SIG-M5 (cell line): ENCODE data around the gene JARID2.
"Not testable (repeated sequence)": the region's sequence is repeated elsewhere in the genome, so short reads cannot be mapped to it uniquely, and the experiment has no call there.

ENCODE experiments used
- DNase-seq: peaks from one replicate; lab custom pipeline; 2025; lab: John Stamatoyannopoulos, UW

The JARID2 gene

DNA sequence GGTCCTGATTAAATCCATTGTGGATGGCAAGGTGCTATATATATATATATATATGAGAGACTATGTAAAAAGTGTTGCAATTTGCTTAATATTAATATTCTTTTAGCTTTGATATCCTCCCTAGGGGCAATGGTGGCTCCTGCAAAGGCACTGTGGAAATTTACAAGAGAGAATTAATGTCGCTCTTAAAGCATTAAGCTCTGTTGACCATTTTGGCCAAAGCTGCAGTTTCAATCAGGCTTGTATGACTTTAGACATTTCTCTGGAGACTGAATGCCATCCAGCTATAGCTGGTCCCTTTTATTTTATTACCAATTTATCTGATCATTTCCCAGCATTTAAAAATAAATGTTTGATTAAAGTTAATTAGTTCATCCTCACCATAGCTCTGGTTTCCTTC, 155.3 kb downstream of the JARID2 start:
- DNase-seq = no peak

DNA sequence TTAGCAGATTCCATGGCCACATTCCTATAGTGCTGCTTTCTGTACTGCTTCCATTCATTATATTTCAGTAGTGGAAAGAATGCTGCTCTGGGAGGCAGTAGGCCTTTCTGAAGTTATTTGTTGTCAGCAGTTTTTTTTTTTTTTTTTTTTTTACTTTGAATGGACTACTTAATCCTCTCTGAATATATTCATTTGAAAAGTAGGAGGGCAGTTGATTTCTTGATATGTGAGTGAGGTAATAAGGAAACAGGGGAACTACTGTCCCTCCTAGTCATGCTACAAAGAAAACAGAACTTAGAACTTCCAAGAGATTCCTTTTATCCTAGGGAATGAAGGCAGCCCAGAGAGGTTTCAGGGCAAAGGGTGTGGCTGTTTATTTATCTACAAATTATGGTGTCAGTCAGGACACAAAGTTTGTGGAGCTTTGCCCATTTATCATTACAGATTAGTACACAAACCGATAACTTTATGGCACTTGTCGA, 155.9 kb downstream of the JARID2 start:
- DNase-seq = no peak

DNA sequence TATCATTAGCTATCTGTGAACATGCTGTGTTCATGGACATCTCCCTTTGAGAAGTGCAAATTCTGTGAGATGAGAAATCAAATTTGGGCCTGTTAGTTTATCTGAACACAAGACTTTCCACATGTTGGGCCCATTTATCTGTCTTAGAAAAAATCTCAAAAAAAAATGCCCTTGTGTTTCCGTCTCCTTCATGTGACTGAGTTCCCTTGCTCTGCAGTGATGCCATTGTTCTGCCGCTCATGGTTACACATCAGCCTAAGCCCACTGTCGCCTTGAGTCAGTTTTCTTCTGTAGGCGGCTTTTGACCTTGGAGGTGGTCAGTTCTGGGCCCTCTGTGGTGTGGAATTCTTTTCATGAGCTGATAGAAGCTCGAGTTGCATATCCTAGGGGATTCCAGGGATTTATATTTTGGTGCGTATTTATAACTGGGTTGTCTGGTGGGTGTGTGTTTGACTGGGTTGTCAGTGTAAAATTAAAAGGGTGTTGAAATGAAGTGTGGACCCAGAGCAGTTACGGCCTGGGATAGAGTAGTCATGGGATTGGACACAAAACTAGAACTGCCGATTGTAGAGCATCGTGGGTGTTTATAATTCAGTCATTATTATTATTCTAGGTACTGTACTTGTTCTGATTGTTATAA, 156.7 kb downstream of the JARID2 start:
- no peak for DNase-seq

DNA sequence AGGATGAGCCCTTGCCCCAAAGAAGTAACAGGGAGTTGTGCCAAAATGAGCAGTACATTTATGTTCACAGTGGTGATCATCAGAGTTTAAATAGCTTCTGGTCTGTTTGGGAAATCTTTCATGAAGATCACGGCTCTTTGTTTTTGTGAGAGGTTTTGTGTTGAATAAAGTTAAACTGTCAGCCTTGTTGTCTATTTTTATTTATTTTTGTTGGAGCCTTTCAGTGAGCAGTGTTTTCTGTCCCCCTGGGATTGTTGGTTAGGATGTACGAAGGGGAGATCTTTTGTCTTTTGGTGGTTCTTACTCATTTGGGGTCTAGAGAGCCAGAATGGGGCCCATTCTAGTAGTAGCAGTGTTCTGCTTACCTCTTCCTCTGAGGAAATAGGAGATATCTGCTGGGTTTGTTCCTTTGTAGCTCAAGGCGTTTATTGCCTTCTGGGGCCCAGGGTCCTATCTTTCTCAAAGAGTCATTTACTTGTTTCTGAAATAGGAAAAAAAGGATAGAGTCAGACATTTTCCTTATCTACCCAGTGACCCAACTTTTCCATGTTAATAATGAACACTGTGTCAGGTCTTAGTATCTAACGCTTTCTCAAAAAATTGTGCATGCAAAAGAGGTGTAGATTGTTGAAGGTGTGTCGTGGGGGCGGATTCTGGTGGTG, 157.4 kb downstream of the JARID2 start:
- no peak for DNase-seq

DNA sequence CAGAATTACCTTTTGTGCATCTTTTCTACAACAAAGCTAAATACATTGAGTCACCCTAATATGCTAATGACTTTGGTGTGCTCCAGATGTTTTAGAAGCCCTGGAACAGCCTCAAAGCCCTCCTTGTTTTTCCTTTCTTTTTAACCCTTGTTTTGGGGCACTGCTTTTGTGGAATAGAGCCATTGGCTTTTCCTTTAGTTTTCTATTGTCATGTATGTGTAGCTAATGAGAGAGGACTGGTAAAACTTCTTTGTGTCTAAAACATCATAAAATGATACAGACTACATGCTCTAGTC, 158.8 kb downstream of the JARID2 start:
- no peak for DNase-seq

DNA sequence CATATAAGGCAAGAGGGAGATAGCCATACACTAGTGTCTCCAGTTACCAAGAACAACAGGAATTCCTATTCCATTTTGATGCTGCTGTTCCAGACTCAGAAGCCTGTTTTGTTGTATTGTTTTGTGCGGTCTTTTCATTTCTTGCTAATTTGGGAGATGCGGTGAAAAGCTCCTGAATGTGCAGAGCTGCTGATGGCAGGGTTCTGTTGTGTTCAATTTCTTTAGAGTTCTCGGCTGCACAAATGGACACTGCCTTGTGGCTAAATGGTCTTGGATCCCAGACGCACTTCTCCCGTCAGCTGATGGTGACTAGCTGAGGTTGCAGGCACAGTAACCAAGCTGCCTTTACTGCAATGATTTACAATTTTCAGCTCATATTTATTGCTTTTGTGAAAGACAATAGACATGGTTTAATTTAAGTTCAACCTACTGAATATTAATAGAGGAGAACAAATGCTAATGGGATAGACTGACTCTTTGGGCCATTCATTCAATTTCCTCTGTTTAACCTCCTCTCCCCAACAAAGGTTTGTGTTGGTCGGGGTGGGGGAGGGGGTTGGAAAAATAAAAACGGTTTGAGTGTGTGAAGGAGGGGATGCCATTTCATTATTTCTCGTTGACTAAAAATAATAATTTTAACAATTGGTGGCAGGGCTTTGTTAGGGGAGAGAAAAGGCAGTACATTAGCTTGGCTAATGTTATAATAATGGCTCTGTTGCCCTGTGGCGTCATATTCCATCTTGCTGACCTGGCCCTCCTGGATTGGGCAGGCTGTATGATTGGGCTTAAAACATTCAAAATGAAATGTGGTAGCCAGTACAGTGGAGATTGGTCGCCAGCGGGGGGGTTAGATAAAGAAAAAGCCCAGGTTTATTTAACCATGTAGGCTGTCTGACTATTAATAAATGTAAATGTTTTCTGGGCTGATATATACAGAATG, 159.5 kb downstream of the JARID2 start:
- DNase-seq = no peak

DNA sequence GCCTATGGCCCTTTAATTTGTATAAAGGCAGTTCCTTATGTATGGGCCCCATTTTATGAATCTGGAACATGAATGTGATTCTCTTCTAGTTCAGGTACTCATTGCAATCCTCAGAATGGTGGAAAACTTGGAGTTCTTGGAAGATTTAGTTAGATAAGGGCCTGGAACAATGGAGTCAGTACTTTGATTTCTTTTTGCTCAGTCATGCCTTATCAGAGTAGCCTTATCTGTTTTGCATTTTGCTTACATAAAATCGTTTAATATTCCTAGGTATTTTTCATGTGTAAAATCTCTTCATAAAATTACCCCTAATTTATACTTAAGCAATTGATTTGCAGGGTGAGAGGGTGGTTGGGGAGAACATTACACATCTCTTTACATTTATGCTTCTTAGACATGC, 160.6 kb downstream of the JARID2 start:
- DNase-seq = no peak

DNA sequence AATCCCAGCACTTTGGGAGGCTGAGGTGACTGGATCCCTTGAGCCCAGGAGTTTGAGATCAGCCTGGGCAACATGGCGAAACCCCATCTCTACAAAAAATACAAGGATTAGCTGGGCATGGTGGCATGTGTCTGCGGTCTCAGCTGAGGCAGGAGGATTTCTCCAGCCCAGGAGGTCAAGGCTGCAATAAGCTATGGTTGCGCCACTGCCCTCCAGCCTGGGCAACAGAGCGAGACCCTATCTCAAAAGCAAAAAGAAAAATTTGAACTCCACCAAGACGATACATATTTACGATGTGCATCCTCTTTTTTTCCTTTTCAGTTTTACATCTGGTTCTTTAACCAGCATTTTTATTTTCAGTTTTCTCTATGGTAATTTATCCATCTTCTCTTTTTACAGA, 162.1 kb downstream of the JARID2 start:
- no peak for DNase-seq

DNA sequence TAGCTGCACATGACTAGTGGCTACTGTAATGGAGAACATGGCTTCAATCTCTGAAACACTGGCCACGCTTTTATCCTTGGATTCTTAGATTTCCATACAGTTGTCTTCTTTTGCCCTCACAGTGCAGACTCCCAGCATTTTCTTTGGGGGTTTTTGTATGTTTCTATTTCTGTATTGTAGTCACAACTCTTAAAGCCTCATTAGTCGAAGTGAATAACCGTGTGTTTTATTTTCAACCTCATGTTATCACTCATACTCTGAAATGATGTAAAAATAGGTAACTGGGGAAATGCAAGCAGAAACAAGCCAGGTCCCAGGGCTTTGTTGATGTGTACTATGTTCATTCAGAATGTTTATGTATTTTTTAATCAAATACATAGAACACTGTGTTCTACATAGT, 162.9 kb downstream of the JARID2 start:
- DNase-seq = no peak

DNA sequence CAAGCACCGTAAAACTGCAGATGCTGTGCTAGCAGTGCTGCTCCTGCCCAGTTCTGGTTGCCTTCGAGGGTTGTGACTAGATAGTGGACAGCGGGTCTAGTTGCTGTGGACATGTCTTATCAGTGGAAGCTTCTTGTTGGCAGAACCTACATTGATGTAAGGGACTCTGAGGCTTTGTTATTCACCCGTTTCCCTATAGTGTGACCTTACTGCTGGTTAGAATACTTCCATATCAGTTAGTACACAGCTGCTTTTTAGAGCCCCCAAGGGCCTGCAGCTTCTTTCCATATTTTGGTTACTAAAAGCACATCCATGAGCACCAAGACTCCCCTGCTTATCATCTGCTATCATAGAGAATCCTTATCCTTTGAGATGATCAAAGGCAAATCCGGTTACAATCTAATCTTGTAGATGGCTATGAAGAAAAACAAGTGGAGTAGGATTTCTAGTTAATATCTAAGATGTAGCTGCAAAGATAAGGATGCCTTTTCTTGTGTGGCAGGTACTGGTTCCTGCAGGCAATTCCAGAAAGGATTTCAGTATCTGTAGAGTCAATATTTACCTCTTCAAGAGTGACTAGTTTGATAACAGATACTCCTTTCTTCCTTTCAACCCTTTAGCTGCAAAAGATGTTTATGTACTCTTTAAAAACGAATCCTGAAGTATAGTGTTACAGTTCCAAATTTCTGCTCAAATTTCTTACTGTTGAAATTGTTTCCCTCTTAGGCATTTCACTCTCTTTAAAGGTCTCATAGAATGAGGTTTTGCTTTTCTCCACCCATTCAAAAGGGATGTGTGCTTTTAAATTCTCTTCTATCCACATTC, 163.6 kb downstream of the JARID2 start:
- no peak for DNase-seq

DNA sequence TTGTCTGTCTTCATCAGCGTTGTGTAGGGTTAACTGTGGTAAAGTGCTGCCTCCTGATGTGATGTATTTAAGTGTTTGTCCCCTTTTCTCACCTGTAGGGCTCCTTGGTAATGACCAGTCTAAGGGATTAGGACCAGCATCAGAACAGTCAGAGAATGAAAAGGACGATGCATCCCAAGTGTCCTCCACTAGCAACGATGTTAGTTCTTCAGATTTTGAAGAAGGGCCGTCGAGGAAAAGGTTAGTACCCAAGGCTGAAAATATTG, 164.2 kb downstream of the JARID2 start:
- no peak for DNase-seq

DNA sequence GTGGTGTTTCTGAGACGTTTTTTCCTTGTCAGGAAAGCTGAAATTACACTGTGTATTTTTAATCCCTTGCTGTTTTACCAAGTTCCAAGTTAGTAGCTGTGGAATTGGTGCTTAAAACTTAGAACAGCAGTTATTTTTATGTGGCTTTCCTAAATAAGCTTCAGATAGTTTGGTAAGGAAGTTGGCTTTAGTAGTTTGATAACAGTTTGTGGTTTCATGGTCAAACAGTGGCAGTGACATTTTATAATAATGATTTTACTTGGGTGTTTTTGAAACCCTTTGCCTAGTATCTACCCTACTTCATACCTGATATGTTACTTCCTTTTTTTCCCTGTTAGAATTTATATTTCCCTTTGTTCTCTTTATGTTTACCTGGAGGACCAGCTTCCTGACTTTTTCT, 164.9 kb downstream of the JARID2 start:
- DNase-seq = no peak

DNA sequence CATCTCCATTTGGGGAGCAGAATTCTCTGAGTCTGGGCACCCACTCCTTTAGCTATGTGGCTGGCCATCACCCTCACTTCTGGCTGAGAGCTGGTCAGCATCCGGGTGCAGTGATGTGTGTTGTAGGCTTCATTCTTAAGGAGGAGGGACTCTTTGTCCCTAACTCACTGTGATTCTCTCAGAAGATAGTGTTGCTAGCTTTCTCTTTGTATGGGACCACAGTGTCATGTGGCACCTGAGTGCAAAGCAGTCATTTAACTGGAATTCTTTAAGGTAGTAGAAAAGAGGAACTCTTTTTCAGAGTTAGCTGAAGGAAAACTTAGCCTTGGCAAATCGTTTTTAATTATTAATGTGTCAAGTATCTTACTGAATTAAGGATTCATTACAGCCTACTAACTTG, 165.9 kb downstream of the JARID2 start:
- no peak for DNase-seq

DNA sequence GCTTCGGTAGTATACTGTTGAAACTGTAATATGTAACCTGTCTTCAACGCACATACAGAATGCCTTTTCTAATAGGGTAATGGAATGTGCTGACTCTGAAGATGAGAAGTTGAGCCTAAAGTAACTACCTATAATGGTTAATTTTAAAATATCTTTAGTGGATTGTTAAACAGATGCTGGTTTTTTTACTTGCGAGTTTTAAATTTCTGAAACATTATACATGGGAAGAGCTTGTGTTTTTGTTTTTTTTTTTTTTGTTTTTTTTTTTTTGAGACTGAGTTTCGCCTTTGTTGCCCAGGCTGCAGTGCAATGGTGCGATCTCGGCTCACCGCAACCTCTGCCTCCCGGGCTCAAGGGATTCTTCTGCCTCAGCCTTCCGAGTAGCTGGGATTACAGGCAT, 166.9 kb downstream of the JARID2 start:
- no peak for DNase-seq

DNA sequence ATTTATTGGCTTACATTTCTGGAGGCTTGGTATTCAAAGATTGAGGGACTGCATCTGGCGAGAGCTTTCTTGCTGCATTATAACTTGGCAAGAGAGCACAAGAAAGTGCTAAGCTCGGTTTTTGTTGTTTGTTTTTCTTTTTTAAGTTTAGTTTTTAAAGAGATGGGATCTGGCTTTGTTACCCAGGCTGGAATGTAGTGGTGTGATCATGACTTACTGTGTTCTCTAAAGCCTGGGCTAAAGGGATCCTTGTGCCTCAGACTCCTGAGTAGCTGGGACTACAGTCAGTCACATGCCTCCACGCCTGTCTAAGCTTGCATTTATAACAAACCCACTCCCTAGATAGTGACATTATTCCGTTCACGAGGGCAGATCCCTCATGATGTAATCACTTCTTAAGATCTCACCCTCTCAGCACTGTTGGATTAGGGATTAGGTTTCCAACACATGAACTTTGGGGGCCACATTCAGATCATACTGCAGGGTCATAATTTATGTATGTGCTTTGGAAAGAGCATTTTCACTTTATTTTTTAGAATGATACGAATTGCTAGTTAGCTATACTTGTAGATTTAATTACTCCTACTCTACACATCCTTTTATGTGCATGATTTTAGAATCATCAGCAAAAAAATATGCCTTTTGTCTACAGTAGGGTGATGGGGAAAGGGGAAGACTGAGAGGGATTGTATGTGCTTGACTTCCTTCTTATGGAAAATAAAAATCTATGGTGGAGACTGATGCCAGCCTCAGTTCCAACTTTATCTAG, 167.8 kb downstream of the JARID2 start:
- no peak for DNase-seq

DNA sequence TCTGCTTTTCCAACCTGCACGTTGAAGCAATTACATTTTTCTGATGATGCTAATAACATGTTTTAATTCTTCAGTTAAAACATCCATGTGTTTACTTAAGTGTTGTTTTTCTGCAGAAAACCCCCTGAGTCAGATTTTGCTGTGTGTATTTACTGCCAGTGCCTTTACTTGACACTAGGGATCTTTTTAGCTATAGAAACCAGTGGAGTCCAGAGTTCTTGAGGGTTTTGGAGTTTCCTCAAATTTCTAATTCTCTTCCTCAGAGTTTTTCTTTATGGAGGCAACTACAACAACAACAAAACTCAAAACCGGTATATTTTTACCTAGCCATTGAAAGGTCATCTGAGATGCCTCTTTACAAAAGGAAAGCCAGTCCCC, 168.4 kb downstream of the JARID2 start:
- no peak for DNase-seq

DNA sequence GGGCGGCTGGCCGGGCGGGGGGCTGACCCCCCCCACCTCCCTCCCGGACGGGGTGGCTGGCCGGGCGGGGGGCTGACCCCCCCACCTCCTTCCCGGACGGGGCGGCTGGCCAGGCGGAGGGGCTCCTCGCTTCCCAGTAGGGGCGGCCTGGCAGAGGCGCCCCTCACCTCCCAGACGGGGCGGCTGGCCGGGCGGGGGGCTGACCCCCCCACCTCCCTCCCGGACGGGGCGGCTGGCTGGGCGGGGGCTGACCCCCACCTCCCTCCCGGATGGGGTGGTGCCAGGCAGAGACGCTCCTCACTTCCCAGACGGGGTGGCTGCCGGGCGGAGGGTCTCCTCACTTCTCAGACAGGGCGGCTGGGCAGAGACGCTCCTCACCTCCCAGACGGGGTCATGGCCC, 169.8 kb downstream of the JARID2 start:
- not testable (repeated sequence) for DNase-seq

DNA sequence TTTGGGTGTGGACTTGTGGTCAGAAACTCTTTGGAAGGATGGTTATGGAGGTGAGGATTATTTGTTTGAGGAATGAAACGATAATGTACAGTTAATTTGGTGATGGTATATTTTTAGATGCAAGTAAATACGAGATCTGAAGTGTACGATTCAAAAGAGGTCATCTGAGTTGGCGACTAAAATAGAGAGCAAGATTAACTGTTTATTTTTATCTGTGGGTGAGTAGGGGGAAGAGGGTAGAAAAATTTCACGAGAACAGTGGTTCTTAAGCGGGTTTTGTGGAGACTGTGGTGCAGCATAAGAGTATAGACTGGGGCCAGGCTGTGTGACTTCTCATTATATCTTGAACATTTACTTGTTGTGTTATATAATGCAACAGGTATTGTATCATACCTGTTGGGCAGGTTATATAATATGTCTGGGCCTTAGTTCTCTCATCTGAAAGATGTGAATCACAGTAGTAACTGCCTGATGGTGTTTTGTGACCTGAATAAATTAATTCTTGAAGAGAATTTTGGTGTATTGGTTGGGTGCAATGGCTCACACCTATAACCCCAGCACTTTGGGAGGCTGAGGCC, 171.2 kb downstream of the JARID2 start:
- no peak for DNase-seq

DNA sequence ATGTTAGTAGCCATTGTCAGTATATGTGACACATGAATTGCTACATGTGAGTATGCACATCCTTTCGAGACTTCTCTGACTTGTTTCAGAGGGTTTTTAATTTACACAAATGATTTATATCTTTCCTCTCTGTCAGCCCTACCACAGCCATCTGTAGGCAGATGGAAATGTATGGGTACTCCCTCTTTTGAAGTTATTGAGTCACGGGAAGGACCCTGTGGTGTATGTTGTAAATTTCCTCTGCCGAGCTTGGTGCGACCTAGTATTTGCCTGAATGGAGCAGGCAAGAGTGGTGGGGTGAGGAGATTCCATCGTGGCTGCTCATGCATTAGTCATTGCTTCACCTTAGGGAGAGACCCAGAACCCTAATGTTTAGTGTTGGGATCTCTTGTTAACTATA, 171.9 kb downstream of the JARID2 start:
- DNase-seq = no peak

DNA sequence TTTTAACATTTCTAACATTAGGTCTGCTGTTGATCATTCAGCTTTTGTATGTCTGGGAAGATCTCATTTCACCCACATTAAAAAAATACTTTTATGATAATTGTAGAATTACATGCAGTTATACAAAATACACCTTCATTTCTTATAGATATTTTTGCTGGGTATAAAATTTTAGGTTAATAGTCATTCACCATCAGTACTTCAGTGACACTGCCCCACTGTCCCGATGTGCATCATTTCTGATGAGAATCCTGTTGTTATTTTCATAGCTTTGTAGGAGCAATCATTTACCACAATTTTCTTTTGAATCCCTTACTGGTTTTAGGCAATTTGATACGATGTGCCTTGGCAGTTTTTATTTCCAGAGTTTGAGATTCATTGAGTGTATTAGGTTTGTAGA, 173.6 kb downstream of the JARID2 start:
- no peak for DNase-seq

DNA sequence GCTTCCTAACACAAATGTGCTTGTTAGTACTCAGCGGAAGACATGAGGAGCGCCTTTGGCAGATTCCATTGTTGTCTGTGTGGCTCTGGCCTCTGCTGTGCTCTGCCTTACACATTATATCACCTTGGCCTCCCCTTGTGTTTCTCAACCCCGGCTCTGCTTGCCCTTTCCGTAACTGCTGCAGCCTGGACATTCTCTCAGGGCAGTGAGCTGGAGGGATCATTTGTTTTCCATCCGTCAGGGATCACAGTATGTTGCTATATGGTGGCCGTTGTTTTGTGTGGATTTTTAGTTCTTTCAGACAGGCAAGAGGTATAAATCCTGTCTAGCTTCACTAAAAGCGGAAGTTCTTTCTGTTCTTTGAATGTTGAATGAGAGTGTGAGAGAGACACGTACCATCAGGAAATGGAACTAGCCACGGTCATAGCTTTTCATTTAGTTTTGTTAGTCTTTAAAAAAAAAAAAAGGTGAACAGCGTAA, 175.1 kb downstream of the JARID2 start:
- DNase-seq = peak; percentile 41
